Heart right ventricle (tissue), 16 donors: ENCODE results near the gene RAD23A. TPM values are rescaled to one million over a fixed set of nuclear protein-coding genes. Genes with fewer than 3 reads are reported as not detected.
A peak's percentile ranks its signal among the peaks of the same experiment; 100 is the strongest.
"Not testable (repeated sequence)": the region's sequence is repeated elsewhere in the genome, so short reads cannot be mapped to it uniquely, and the experiment has no call there.

ENCODE experiments used
- ATAC-seq, 8 donors: fragments of 200-7000 bp; cut with Tn5 transposase; one replicate each; pipeline ENCODE4 v1.9.1; 2020; ENCODE audit warnings: mild to moderate bottlenecking in 8 of 8, moderate library complexity in 8 of 8, moderate number of reproducible peaks in 1 of 8
- DNase-seq, 2 donors: peaks; one replicate each; pipeline ENCODE4 v3.0.0-alpha.2; 2020
- H3K27ac ChIP-seq, 10 donors: fragments of 200-600 bp; sonication (generic) in 2 of 10; one replicate each; pipeline versions ENCODE4 v1.5.0 to v1.8.0; 2020 to 2022; ENCODE audit warnings: mild to moderate bottlenecking in 3 of 10
- H3K27me3 ChIP-seq, 7 donors: fragments of 200-600 bp; one replicate each; pipeline ENCODE4 v1.8.0; 2021 to 2022; ENCODE audit warnings: mild to moderate bottlenecking in 2 of 7
- H3K36me3 ChIP-seq, 9 donors: fragments of 200-600 bp; sonication (generic) in 1 of 9; one replicate each; pipeline versions ENCODE4 v1.5.0 to v1.8.0; 2020 to 2022; ENCODE audit warnings: mild to moderate bottlenecking in 2 of 9
- H3K4me1 ChIP-seq, 9 donors: fragments of 200-600 bp; sonication (generic) in 1 of 9; one replicate each; pipeline versions ENCODE4 v1.5.0 to v1.8.0; 2020 to 2022; ENCODE audit warnings: mild to moderate bottlenecking in 4 of 9
- H3K4me3 ChIP-seq, 10 donors: fragments of 200-600 bp; sonication (generic) in 2 of 10; one replicate each; pipeline versions ENCODE4 v1.5.0 to v1.8.0; 2020 to 2022; ENCODE audit warnings: mild to moderate bottlenecking in 7 of 10, moderate library complexity in 2 of 10
- H3K9me3 ChIP-seq, 11 donors: fragments of 200-600 bp in 10 of 11; sonication (generic) in 2 of 11; one replicate each; pipeline versions ENCODE4 v1.5.0 to v1.8.0; 2013 to 2022; ENCODE audit warnings: mild to moderate bottlenecking in 2 of 11, control low read depth in 1 of 11, moderate library complexity in 1 of 11
- WGBS, 2 donors: extraction: QIAGEN DNeasy Blood & Tissue Kit; methylation state at CpG; one replicate each; pipeline ENCODE4 v1.1.7; 2013; ENCODE audit warnings: inconsistent platforms in 1 of 2; 5-methylcytosine and 5-hydroxymethylcytosine counted together
- intact Hi-C, 10 donors: fragments of 100-400 bp; cut with DNase I; formaldehyde crosslinking; loops; one replicate each; pipeline versions ENCODE4 v1.11.1 to v1.14.2; 2022
- polyA plus RNA-seq, 2 donors: library from polyadenylated mRNA; stranded (reverse); fragments of 200-250 nt; gene quantifications; one replicate each; pipeline ENCODE4 v1.2.3, GENCODE V29; 2013
- total RNA-seq, 10 donors: library from RNA; stranded (reverse); fragmentation: NEBNext Ultra II Directional in 3 of 10; extraction: Animal tissue kit (Norgen Biotek cat#: 25700) in 3 of 10; gene quantifications; one replicate each; pipeline versions ENCODE4 v1.2.1 to v1.2.4, GENCODE V29; 2021 to 2023
- TF ChIP-seq, protein P1 (sequence below), 9 donors: fragments of 200-600 bp; sonication (generic) in 2 of 9; IDR thresholded peaks; one replicate each; pipeline versions ENCODE4 v1.5.0 to v1.8.0; 2021 to 2022; ENCODE audit warnings: antibody characterized with exemption in 9 of 9, mild to moderate bottlenecking in 5 of 9, moderate library complexity in 1 of 9
- donor health status: Arrhythmogenic right ventricular cardiomyopathy.
- donor health status: ischemic (EF 13 %, LVEDD 7.1; RV severe dilation, severe dysfunction).
- donor health status: healthy with polysubstance abuse.
- donor health status: DM: no; HTN: yes; CAD: no.
- donor health status: DM: no; HTN: no; CAD: no.
- donor health status: ischemic (EF 25% LVEDD 6.9; RV normal size, moderate dysfunction).
- donor health status: ischemic (EF 25% LVEDD 5.7; RV mildly dilated, moderate dysfunction).
- donor health status: healthy.
- donor health status: DM: yes; HTN: yes; CAD: no.
- donor health status: Ischemic cardiomyopathy.
- donor health status: ischemic (EF 35%, LVEDD 5.7; RV mildly dilated, moderate dysfunction).
- donor health status: nonischemic (EF 11% LVEDD 7.7; RV severe dilation, severe dysfunction).
- donor health status: DM: yes; HTN: yes; CAD: no.
- donor health status: PGD.
- donor health status: ischemic (EF 29% LVEDD 5.4; RV normal size, mild dysfunction).
- donor health status: nonischemic (EF 23%, LVEDD 6.1; RV moderate dilation, normal function).

The RAD23A gene
- total and polyA plus RNA-seq, 12 donors, result 138 to 289 (median 150) TPM

DNA sequence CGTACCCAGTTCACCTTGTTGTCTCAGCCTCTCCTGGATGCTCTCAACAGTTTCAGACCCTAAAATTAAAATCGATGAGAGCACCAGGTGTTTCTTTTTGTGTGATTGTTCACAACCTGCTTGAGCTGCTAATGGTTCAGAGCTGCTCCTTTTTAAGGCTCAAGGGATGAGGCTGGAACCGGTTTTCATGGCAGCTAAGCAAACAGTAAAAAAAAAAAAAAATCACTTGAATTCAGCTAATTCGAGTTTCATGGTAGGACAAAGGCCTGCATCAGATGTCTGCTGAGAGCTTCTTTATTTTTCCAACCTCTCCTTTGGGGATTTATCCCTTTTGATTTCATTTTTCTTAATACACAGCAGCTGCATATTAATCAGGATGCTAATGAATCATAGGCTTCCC lies 33.1 kb upstream of the RAD23A start:
- Histone ChIP-seq H3K27me3 (no peaks in the 10 kb centered on the region), H3K27ac (peak overlapping the region in 8 of 10 donors; percentile 56 to 80 (median 70)), H3K4me1 (peaks cover 4 to 26% (median 20%) of the 10 kb centered on the region in 9 donors), H3K4me3 (peak overlapping the region in 7 of 10 donors; percentile 10 to 40 (median 26)), H3K36me3 (no peaks in the 10 kb centered on the region), H3K9me3 (no peaks in the 10 kb centered on the region)
- DNase-seq (no peak), ATAC-seq (peak in 1 of 8 donors; percentile 3)
- TF ChIP-seq, protein P1, sequence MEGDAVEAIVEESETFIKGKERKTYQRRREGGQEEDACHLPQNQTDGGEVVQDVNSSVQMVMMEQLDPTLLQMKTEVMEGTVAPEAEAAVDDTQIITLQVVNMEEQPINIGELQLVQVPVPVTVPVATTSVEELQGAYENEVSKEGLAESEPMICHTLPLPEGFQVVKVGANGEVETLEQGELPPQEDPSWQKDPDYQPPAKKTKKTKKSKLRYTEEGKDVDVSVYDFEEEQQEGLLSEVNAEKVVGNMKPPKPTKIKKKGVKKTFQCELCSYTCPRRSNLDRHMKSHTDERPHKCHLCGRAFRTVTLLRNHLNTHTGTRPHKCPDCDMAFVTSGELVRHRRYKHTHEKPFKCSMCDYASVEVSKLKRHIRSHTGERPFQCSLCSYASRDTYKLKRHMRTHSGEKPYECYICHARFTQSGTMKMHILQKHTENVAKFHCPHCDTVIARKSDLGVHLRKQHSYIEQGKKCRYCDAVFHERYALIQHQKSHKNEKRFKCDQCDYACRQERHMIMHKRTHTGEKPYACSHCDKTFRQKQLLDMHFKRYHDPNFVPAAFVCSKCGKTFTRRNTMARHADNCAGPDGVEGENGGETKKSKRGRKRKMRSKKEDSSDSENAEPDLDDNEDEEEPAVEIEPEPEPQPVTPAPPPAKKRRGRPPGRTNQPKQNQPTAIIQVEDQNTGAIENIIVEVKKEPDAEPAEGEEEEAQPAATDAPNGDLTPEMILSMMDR (IDR thresholded peaks at IDR 0.05), result no peak
- intact Hi-C loops, result no loop called here
- 33 to 41% methylated on average over 4 of the region's 4 CpGs for WGBS, 2 donors

DNA sequence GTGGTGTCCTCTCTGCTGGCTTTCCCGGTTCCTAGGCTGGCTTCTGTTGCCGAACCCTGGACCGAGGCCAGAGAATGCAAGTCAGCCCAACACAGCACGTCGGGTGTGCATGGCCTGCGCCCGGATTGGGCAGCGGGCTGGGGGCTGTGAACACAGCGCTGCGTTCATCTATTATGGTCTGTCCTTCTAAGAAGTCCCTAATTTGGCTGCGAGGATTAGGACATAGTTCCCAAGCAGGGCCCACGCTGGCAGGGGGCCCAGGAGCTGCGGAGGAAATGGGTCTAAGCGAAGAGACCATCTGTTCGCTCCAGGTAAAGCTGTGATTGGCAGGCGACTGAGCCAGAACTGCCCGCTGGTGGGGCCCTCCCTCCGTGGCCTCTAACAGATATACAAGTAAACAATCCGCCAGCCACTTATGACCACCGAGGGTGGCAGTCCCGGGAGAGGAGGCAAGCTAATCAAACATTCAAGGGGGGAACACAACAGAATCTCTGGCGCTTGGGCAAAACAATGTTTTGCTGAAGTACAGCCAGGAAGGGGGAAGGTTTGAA lies 32.6 kb upstream of the RAD23A start:
- ATAC-seq (peak; percentile 77 to 92 (median 86)), DNase-seq (peak; percentile 71 to 75)
- TF ChIP-seq, protein P1 (IDR thresholded peaks at IDR 0.05), result no peak
- no peaks in the 10 kb centered on the region for H3K9me3 ChIP-seq
- H3K4me3 ChIP-seq, result peak overlapping the region in 8 of 10 donors; percentile 2 to 40 (median 26)
- H3K27ac ChIP-seq, result peak overlapping the region in 9 of 10 donors; percentile 41 to 80 (median 67)
- WGBS, 2 donors, result 2 to 4% methylated on average over 22 of the region's 22 CpGs
- H3K4me1 ChIP-seq, result peaks cover 4 to 26% (median 20%) of the 10 kb centered on the region in 9 donors
- intact Hi-C loops, result no loop called here
- no peaks in the 10 kb centered on the region for H3K27me3 ChIP-seq
- H3K36me3 ChIP-seq, result no peaks in the 10 kb centered on the region

DNA sequence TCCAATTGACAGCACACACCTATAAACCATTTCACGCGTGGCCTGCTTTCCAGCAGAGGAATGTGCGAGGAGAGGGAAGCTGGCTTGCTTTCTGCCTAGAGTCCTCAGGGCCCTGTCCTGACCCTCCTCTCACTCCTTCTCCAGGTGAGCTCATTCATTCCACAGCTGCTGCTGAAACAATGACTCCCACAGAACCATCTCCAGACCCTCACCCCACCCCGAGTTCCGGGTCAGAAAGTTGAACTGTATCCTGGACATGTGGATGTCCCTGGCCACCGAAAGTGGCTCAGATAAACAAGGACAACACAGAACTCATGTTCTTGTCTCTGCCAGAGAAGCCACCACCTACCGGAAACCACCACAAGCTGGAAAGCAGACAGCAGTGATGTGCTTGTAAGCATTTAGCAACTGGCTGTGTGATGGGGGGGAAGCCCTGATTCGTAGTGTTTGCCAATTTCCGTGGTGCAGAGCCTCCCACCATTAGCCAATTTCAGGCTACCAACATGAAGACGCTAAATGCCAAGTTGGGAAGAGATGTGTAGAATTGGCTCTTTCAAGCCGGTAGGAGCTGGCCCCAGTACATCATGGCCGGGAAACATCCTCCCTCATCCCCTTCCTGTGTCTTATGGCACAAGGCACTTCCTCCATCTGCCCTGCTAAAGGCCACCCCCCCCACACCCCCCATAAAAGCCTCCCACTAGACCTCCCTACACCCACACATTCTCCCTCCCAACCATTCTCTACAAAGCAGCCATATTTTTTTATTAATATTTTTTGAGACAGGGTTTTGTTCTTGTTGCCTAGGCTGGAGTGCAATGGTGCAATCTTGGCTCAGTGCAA lies 31.6 kb upstream of the RAD23A start:
- H3K27me3 ChIP-seq, result no peaks in the 10 kb centered on the region
- H3K4me3 ChIP-seq, result no peak overlapping the region
- no peaks in the 10 kb centered on the region for H3K36me3 ChIP-seq
- DNase-seq (no peak), ATAC-seq (peak in 3 of 8 donors; percentile 14 to 28 (median 16))
- no peaks in the 10 kb centered on the region for H3K9me3 ChIP-seq
- H3K4me1 ChIP-seq, result peaks cover 4 to 32% (median 25%) of the 10 kb centered on the region in 9 donors
- TF ChIP-seq, protein P1 (IDR thresholded peaks at IDR 0.05), result no peak
- peak overlapping the region in 9 of 10 donors; percentile 41 to 80 (median 67) for H3K27ac ChIP-seq
- 45 to 52% methylated on average over 12 of the region's 12 CpGs for WGBS, 2 donors
- intact Hi-C loops, result no loop called here

DNA sequence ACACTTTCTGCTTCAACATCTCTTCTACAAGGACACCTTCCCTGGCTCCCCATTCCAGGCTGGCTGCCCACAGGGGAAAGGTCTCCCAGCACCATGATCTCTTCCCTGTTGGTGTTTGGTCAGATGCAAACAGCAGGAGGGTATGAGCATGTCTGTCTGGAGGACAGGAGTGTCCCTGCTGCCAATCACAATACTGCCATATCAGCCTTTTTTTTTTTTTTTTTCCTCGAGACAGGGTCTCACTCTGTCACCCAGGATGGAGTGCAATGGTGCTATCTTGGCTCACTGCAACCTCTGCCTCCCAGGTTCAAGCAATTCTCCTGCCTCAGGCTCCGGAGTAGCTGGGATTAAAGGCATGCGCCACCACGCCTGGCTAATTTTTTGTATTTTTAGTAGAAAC lies 29.8 kb upstream of the RAD23A start:
- H3K9me3 ChIP-seq, DNase-seq, intact Hi-C loops, H3K36me3 ChIP-seq, H3K4me3 ChIP-seq, H3K27me3 ChIP-seq, H3K27ac ChIP-seq, ATAC-seq: not testable (repeated sequence)
- H3K4me1 ChIP-seq, result peaks cover 4 to 39% (median 25%) of the 10 kb centered on the region in 9 donors
- WGBS, 2 donors, result 84 to 93% methylated on average over 4 of the region's 4 CpGs
